Measurements from ENCODE around the gene ZFP69B. TPM values are rescaled to one million over a fixed set of nuclear protein-coding genes. Genes with fewer than 3 reads are reported as not detected.

ZFP69B gene
- total and polyA plus RNA-seq, 2 experiments from 2014 or later = 5.2 to 10.8 TPM

DNA sequence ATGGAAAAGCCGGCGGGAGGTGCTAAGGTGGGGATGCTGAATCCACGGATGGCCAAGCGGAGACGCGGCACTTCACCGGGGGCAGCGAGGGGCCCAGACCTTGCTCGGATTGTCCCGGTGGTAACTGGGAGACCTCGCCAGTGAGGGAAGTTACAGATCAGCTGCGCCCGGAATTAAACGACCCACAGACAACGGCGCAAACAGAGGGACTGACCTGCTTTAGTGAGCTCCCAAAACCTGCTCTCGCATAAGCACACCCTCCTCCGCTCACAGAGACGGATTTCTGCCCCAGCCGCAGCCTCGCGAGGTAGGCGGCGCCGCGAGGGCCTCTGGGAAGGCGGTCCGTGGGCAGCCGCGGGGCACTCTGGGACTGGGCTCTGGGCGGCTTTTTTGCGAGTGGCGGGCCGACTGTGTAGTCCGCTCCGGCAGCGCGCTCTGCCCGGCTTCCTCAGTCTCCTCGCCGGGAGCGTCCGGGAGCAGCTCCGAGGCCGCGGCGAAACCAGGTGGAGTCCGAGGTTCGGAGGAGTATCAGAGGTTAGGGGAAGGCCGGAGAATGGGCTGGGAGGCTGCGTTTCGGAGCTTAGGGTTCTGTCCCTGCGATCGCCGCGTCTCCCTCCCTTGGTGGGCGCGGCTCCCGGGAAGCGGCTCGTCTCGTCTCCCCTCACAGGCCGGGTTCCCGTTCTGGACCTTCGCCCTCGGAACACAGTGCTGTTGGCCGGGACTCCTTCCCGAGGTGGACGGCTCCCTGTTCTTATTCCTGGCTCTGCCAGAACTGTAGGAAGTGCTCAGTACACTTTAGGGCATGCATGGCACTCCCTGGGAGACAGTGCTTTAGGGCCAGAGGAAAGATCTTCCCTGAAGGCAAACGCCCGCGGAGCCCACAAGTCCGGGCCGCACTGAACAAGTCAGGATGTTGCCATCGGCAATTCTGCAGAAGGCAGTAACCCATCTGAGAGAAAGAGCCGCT is 58.4 kb downstream of the ZFP69B start, which contains the start of gene EXO5 (continued):
- TF ChIP-seq ZNF462 (CRISPR knock-in tag; IDR thresholded peaks at IDR 0.05) = no peak

Other genes starting within 250 kb of the ZFP69B start
- gene TMCO2, start 202.5 kb upstream of the ZFP69B start, total RNA-seq (2014; rRNA removed; shearing (Covaris generic)) = not detected in 2 replicates
- gene TMCO2, start 202.5 kb upstream of the ZFP69B start, polyA plus RNA-seq (2016; fragmentation: Nextera tagmentation; extraction: Ambion mirVana) = not detected in 2 replicates
- gene ZMPSTE24, start 192.2 kb upstream of the ZFP69B start, total RNA-seq (2014; rRNA removed; shearing (Covaris generic)) = 51.2 and 76.0 TPM in 2 replicates
- gene ZMPSTE24, start 192.2 kb upstream of the ZFP69B start, polyA plus RNA-seq (2016; fragmentation: Nextera tagmentation; extraction: Ambion mirVana) = 22.3 and 23.1 TPM in 2 replicates
- gene COL9A2, start 133.2 kb upstream of the ZFP69B start, total RNA-seq (2014; rRNA removed; shearing (Covaris generic)) = 2.8 and 9.1 TPM in 2 replicates
- gene COL9A2, start 133.2 kb upstream of the ZFP69B start, polyA plus RNA-seq (2016; fragmentation: Nextera tagmentation; extraction: Ambion mirVana) = 1.7 and 2.6 TPM in 2 replicates
- 2.5 and 4.8 TPM in 2 replicates for gene SMAP2, start 76.7 kb upstream of the ZFP69B start, total RNA-seq (2014; rRNA removed; shearing (Covaris generic))
- 2.9 and 3.0 TPM in 2 replicates for gene SMAP2, start 76.7 kb upstream of the ZFP69B start, polyA plus RNA-seq (2016; fragmentation: Nextera tagmentation; extraction: Ambion mirVana)
- 4.6 and 8.2 TPM in 2 replicates for gene ZFP69, start 26.8 kb downstream of the ZFP69B start, total RNA-seq (2014; rRNA removed; shearing (Covaris generic))
- 2.7 and 5.1 TPM in 2 replicates for gene ZFP69, start 26.8 kb downstream of the ZFP69B start, polyA plus RNA-seq (2016; fragmentation: Nextera tagmentation; extraction: Ambion mirVana)
- gene EXO5, start 58.3 kb downstream of the ZFP69B start, total RNA-seq (2014; rRNA removed; shearing (Covaris generic)) = 5.9 and 7.2 TPM in 2 replicates
- gene EXO5, start 58.3 kb downstream of the ZFP69B start, polyA plus RNA-seq (2016; fragmentation: Nextera tagmentation; extraction: Ambion mirVana) = 3.8 and 4.4 TPM in 2 replicates
- 7.6 and 11.5 TPM in 2 replicates for gene ZNF684, start 81.2 kb downstream of the ZFP69B start, total RNA-seq (2014; rRNA removed; shearing (Covaris generic))
- 4.7 and 8.9 TPM in 2 replicates for gene ZNF684, start 81.2 kb downstream of the ZFP69B start, polyA plus RNA-seq (2016; fragmentation: Nextera tagmentation; extraction: Ambion mirVana)
- gene RIMS3, start 215.2 kb downstream of the ZFP69B start, total RNA-seq (2014; rRNA removed; shearing (Covaris generic)) = 19.7 and 27.2 TPM in 2 replicates
- 6.9 and 8.7 TPM in 2 replicates for gene RIMS3, start 215.2 kb downstream of the ZFP69B start, polyA plus RNA-seq (2016; fragmentation: Nextera tagmentation; extraction: Ambion mirVana)
- gene NFYC, start 241.2 kb downstream of the ZFP69B start, total RNA-seq (2014; rRNA removed; shearing (Covaris generic)) = 37.8 and 42.7 TPM in 2 replicates
- gene NFYC, start 241.2 kb downstream of the ZFP69B start, polyA plus RNA-seq (2016; fragmentation: Nextera tagmentation; extraction: Ambion mirVana) = 34.5 and 36.2 TPM in 2 replicates

Measured in GM23338 (cell line).